HG02588 (cell line): ENCODE measurements around the gene FOXI2.

Experiments
- ATAC-seq: cut with Tn5 transposase; IDR thresholded peaks from one replicate; pipeline ENCODE4 v1.9.1; 2021; ENCODE audit warnings: mild to moderate bottlenecking, moderate library complexity; ENCODE audit not compliant: unreplicated experiment

FOXI2 gene

GRCh38 chr10:127736915-127737562 is at the start of gene FOXI2:
TSS of gene FOXI2 (plus strand) at chr10:127737185. CDS start at chr10:127737274, 89 bp downstream.
- ATAC-seq: no peak

- ATAC-seq: no peak
Observed at GRCh38 chr10:127687548-127687947, 49.4 kb upstream of the FOXI2 start.

- ATAC-seq: no peak
Observed at GRCh38 chr10:127690176-127690835, 46.7 kb upstream of the FOXI2 start.

- no peak for ATAC-seq
Observed at GRCh38 chr10:127694580-127695193, 42.3 kb upstream of the FOXI2 start.

GRCh38 chr10:127695431-127695830 is 41.6 kb upstream of the FOXI2 start:
- ATAC-seq: no peak

- no peak for ATAC-seq
Observed at GRCh38 chr10:127698886-127699285, 38.1 kb upstream of the FOXI2 start.

GRCh38 chr10:127699311-127699710 is 37.7 kb upstream of the FOXI2 start:
- ATAC-seq: no peak

- ATAC-seq: no peak
Observed at GRCh38 chr10:127702271-127702670, 34.7 kb upstream of the FOXI2 start.

GRCh38 chr10:127715249-127715648 is 21.7 kb upstream of the FOXI2 start:
- ATAC-seq: no peak

GRCh38 chr10:127715782-127716378 is 21.1 kb upstream of the FOXI2 start:
- no peak for ATAC-seq

GRCh38 chr10:127720142-127720541 is 16.8 kb upstream of the FOXI2 start:
- peak; percentile 80 for ATAC-seq

GRCh38 chr10:127720903-127721302 is 16.1 kb upstream of the FOXI2 start:
- no peak for ATAC-seq

GRCh38 chr10:127734753-127735152 is 2.2 kb upstream of the FOXI2 start:
- ATAC-seq: no peak

GRCh38 chr10:127735156-127735555 is 1.8 kb upstream of the FOXI2 start:
- no peak for ATAC-seq

- ATAC-seq: no peak
Observed at GRCh38 chr10:127735723-127736221, 1.2 kb upstream of the FOXI2 start.

GRCh38 chr10:127736222-127736914 is 617 bp upstream of the FOXI2 start:
- no peak for ATAC-seq

- ATAC-seq: no peak
Observed at GRCh38 chr10:127737563-127738511, 852 bp downstream of the FOXI2 start.

GRCh38 chr10:127738512-127739424 is 1.8 kb downstream of the FOXI2 start:
- ATAC-seq: no peak

- no peak for ATAC-seq
Observed at GRCh38 chr10:127739908-127740307, 2.9 kb downstream of the FOXI2 start.
